Measurements from ENCODE around the gene PDCD4.
"Not testable (repeated sequence)": the region's sequence is repeated elsewhere in the genome, so short reads cannot be mapped to it uniquely, and the experiment has no call there.

Gene PDCD4

GRCh38 chr10:110910138-110910537, 38.4 kb downstream of the PDCD4 start:
- no peak overlapping the region for H3K4me3 ChIP-seq (ENCODE audit: low read length)
- TF ChIP-seq, protein P1, sequence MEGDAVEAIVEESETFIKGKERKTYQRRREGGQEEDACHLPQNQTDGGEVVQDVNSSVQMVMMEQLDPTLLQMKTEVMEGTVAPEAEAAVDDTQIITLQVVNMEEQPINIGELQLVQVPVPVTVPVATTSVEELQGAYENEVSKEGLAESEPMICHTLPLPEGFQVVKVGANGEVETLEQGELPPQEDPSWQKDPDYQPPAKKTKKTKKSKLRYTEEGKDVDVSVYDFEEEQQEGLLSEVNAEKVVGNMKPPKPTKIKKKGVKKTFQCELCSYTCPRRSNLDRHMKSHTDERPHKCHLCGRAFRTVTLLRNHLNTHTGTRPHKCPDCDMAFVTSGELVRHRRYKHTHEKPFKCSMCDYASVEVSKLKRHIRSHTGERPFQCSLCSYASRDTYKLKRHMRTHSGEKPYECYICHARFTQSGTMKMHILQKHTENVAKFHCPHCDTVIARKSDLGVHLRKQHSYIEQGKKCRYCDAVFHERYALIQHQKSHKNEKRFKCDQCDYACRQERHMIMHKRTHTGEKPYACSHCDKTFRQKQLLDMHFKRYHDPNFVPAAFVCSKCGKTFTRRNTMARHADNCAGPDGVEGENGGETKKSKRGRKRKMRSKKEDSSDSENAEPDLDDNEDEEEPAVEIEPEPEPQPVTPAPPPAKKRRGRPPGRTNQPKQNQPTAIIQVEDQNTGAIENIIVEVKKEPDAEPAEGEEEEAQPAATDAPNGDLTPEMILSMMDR (conservative IDR thresholded peaks at IDR 0.05; ENCODE audit: low read depth, low read length): no peak
- no peak for DNase-seq (ENCODE audit: low read depth)

DNA sequence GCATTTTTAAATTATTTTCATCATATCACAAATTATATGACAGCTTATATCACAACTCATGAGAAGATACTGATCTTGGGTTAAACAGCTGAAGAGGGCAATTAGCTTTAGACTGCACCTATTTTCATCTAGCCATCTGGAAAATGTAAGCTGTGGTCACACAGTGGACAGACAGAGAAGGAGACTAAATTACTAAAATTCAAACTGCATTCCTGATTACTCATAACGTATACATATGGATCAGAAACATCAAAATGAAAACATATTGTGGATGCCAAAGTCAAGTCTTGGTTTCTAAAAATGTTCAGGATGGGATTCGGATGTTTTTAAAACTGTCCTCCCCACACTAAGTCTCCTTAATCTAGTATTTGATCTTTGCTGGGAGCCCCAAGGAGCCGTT, 40.6 kb downstream of the PDCD4 start:
- no peak overlapping the region for H3K4me3 ChIP-seq (ENCODE audit: low read length)
- DNase-seq (ENCODE audit: low read depth): no peak
- TF ChIP-seq, protein P1 (conservative IDR thresholded peaks at IDR 0.05; ENCODE audit: low read depth, low read length): no peak

DNA sequence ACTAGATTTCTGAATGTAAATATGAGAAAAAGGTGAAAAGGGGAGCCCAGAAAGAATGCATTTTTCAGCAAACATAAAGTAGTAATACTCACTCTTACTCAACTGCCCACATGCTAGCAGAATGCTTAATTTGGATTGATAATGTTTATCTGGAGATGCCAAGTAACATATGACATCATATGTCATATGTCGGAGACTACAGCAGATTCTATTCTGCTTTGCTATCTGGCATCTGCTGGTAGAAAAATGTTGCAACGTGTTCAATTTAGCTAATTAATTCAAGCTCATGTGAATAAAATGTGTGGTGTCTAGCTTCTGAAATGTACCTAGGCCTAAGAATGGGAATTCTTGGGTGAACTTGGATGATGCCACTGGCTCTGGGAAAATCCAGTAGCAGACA, 42.7 kb downstream of the PDCD4 start:
- no peak for DNase-seq (ENCODE audit: low read depth)
- TF ChIP-seq, protein P1 (conservative IDR thresholded peaks at IDR 0.05; ENCODE audit: low read depth, low read length): no peak
- H3K4me3 ChIP-seq (ENCODE audit: low read length): no peak overlapping the region

- TF ChIP-seq, protein P1 (conservative IDR thresholded peaks at IDR 0.05; ENCODE audit: low read depth, low read length): no peak
- no peak for DNase-seq (ENCODE audit: low read depth)
- H3K4me3 ChIP-seq (ENCODE audit: low read length): no peak overlapping the region
Measured at GRCh38 chr10:110915035-110915434, 43.3 kb downstream of the PDCD4 start.

DNA sequence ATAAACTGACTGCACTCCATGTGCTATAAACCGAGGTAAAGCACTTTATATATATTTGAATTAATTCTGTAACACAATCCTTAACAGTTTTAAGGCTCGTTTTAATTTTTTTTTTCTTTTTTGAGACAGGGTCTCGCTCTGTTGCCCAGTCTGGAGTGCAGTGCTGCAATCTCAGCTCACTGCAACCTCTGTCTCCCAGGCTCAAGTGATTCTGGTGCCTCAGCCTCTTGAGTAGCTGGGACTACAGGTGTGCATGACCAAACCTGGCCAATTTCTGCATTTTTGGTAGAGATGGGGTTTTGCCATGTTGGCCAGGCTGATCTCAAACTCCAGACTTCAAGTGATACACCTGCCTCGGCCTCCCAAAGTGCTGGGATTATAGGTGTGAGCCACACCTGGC, 43.9 kb downstream of the PDCD4 start:
- not testable (repeated sequence) for H3K4me3 ChIP-seq (ENCODE audit: low read length); DNase-seq (ENCODE audit: low read depth)

- DNase-seq (ENCODE audit: low read depth): peak; percentile 41
- H3K4me3 ChIP-seq (ENCODE audit: low read length): no peak overlapping the region
- TF ChIP-seq, protein P1 (conservative IDR thresholded peaks at IDR 0.05; ENCODE audit: low read depth, low read length): no peak
Measured at GRCh38 chr10:110916554-110917346, 45.0 kb downstream of the PDCD4 start.

GRCh38 chr10:110918269-110918642, 46.5 kb downstream of the PDCD4 start:
- peak overlapping the region; percentile 91 for H3K4me3 ChIP-seq (ENCODE audit: low read length)
- peak; percentile 80 for DNase-seq (ENCODE audit: low read depth)
- TF ChIP-seq, protein P1 (conservative IDR thresholded peaks at IDR 0.05; ENCODE audit: low read depth, low read length): no peak

All from retinal pigment epithelial cell (primary cell).